GM12878 (cell line): ENCODE measurements around the gene MRPL16. TPM values are rescaled to one million over a fixed set of nuclear protein-coding genes. Genes with fewer than 3 reads are reported as not detected.

Experiments
- ATAC-seq: fragments of 200-7000 bp; cut with Tn5 transposase; 3 replicates; pipeline ENCODE4 v1.9.1; 2020; ENCODE audit warnings: mild to moderate bottlenecking, moderate library complexity
- BruUV-seq: library from RNA; stranded (reverse); fragments of 400-500 nt; replicated peaks from 2 replicates; lab custom pipeline; 2021; lab: Mats Ljungman, UMichigan
- CTCF ChIA-PET: fragments of 300-600 bp; sonication (Branson Sonifier 250); formaldehyde crosslinking; extraction: SDS; loops from one replicate; lab custom pipeline; 2021; ENCODE audit warnings: inconsistent platforms; lab: Yijun Ruan, JAX
- POLR2A ChIA-PET: fragments of 350-600 bp; formaldehyde crosslinking; extraction: SDS; loops from one replicate; lab custom pipeline; 2021; ENCODE audit warnings: inconsistent platforms; lab: Charles Lee
- RAD21 ChIA-PET: fragments of 300-600 bp; sonication (Branson Sonifier 250); formaldehyde crosslinking; loops from one replicate; lab custom pipeline; 2023; ENCODE audit warnings: antibody characterized with exemption; ENCODE audit not compliant: unreplicated experiment; lab: Charles Lee
- SMC1A ChIA-PET: fragments of 300-600 bp; sonication (Branson Sonifier 250); formaldehyde crosslinking; loops from one replicate; lab custom pipeline; 2023; ENCODE audit not compliant: unreplicated experiment, uncharacterized antibody; lab: Charles Lee
- DNase-seq: peaks from one replicate; pipeline ENCODE4 v3.0.0-alpha.2; 2011; ENCODE audit warnings: low read depth, low spot score
- FAIRE-seq: peaks from 3 replicates; lab custom pipeline; 2011; peaks lifted over from hg19 to GRCh38; lab: Jason Lieb, UNC
- H2AFZ ChIP-seq: 2 replicates; pipeline ENCODE4 v1.6.0; 2011; ENCODE audit warnings: low read depth, low read length, control low read depth; ENCODE audit not compliant: control insufficient read depth
- H3K27ac ChIP-seq: 2 replicates; pipeline ENCODE4 v1.5.1; 2011; ENCODE audit warnings: control low read depth; ENCODE audit not compliant: control insufficient read depth, insufficient read depth
- H3K27me3 ChIP-seq, 2 experiments: replicated peaks in 1 of 2; 2 replicates each; pipeline versions ENCODE4 v1.6.0 to v1.6.1; 2011; ENCODE audit warnings: low read length in 1 of 2; ENCODE audit not compliant: control insufficient read depth in 2 of 2, insufficient read depth in 2 of 2
- H3K36me3 ChIP-seq, 2 experiments: 2 replicates each; pipeline ENCODE4 v1.5.1; 2011; ENCODE audit warnings: low read length in 1 of 2; ENCODE audit not compliant: control insufficient read depth in 2 of 2, insufficient read depth in 2 of 2
- H3K4me1 ChIP-seq: 2 replicates; pipeline ENCODE4 v1.6.1; 2011; ENCODE audit warnings: mild to moderate bottlenecking, low read length, moderate library complexity, mixed read lengths; ENCODE audit not compliant: control insufficient read depth, insufficient read depth
- H3K4me2 ChIP-seq: 2 replicates; pipeline ENCODE4 v1.6.0; 2011; ENCODE audit warnings: control low read depth; ENCODE audit not compliant: control insufficient read depth, insufficient read depth
- H3K4me3 ChIP-seq: fragments of 200-600 bp; sonication (generic); 2 replicates; pipeline ENCODE4 v1.5.1; 2016
- H3K79me2 ChIP-seq: 2 replicates; pipeline ENCODE4 v1.6.0; 2011; ENCODE audit warnings: low read length; ENCODE audit not compliant: control insufficient read depth, insufficient read depth
- H3K9ac ChIP-seq: 2 replicates; pipeline ENCODE4 v1.8.0; 2011; ENCODE audit warnings: low read length, control low read depth, mixed read lengths; ENCODE audit not compliant: control insufficient read depth, insufficient read depth
- H3K9me3 ChIP-seq: replicated peaks from 3 replicates; pipeline ENCODE4 v1.5.1; 2011; ENCODE audit warnings: mild to moderate bottlenecking, low read length; ENCODE audit not compliant: control insufficient read depth, insufficient read depth
- H4K20me1 ChIP-seq: 2 replicates; pipeline ENCODE4 v1.6.0; 2011; ENCODE audit not compliant: control insufficient read depth, insufficient read depth
- ATF7 ChIP-seq: fragments of 450-650 bp; IDR thresholded peaks from 2 replicates; pipeline ENCODE4 v1.6.1; 2016; ENCODE audit warnings: low read depth, mild to moderate bottlenecking
- CBFB ChIP-seq: IDR thresholded peaks from 2 replicates; pipeline ENCODE4 v1.6.1; 2016; ENCODE audit warnings: antibody characterized with exemption, low read depth
- CEBPB ChIP-seq, 2 experiments: fragments of 150-350 bp in 1 of 2; IDR thresholded peaks; 2 replicates each; pipeline ENCODE4 v1.6.1; 2012 to 2014; ENCODE audit warnings: low read depth in 2 of 2, low read length in 2 of 2, borderline replicate concordance in 1 of 2, inconsistent platforms in 1 of 2
- CHD2 ChIP-seq: IDR thresholded peaks from 2 replicates; pipeline ENCODE4 v1.6.1; 2011; ENCODE audit warnings: low read depth, low read length, improper control_type of control experiment, borderline replicate concordance
- ELK1 ChIP-seq: IDR thresholded peaks from 2 replicates; pipeline ENCODE4 v1.6.1; 2012; ENCODE audit warnings: low read depth, low read length, improper control_type of control experiment
- IKZF1 ChIP-seq: fragments of 450-650 bp; conservative IDR thresholded peaks from 2 replicates; pipeline ENCODE4 v1.6.1; 2017; ENCODE audit warnings: antibody characterized with exemption, mild to moderate bottlenecking
- KLF5 ChIP-seq: fragments of 450-650 bp; IDR thresholded peaks from 2 replicates; pipeline ENCODE4 v1.6.1; 2014; ENCODE audit warnings: mild to moderate bottlenecking; ENCODE audit not compliant: partially characterized antibody
- LARP7 ChIP-seq: fragments of 450-650 bp; IDR thresholded peaks from 2 replicates; pipeline ENCODE4 v1.6.1; 2017; ENCODE audit warnings: mild to moderate bottlenecking
- PAX5 ChIP-seq: IDR thresholded peaks from 2 replicates; pipeline ENCODE4 v1.6.1; 2011; ENCODE audit warnings: low read depth, low read length, borderline replicate concordance
- RBBP5 ChIP-seq: fragments of 200-600 bp; sonication (generic); conservative IDR thresholded peaks from 2 replicates; pipeline ENCODE4 v1.6.1; 2016
- TAF1 ChIP-seq: IDR thresholded peaks from 2 replicates; pipeline ENCODE4 v1.6.1; 2011; ENCODE audit warnings: mild to moderate bottlenecking, low read depth, low read length, borderline replicate concordance
- WGBS: methylation state at CpG from one replicate; pipeline ENCODE4 v1.1.6; 2016; ENCODE audit warnings: low lambda C conversion rate; ENCODE audit not compliant: insufficient replicate concordance, insufficient coverage; ENCODE audit errors: missing lambda C conversion rate; 5-methylcytosine and 5-hydroxymethylcytosine counted together
- in situ Hi-C: fragments of 300-500 bp; cut with MboI; formaldehyde crosslinking; loops from 9 replicates; pipeline ENCODE4 v1.14.3; 2018; ENCODE audit warnings: mixed read lengths
- intact Hi-C: fragments of 100-400 bp; cut with micrococcal nuclease; formaldehyde crosslinking; loops from one replicate; pipeline ENCODE4 v1.14.2; 2022; ENCODE audit not compliant: unreplicated experiment
- polyA plus RNA-seq, 11 experiments: library from polyadenylated mRNA; depleted of rRNA in 4 of 11; unstranded in 6 of 11; stranded (reverse) in 5 of 11; fragments of >200 nt; fragmentation: Nextera tagmentation in 4 of 11; fragmentation: Illumina TruSeq in 1 of 11; extraction: Ambion mirVana in 4 of 11; extraction: Trizol in 1 of 11; gene quantifications; 1 replicate in 1 of 11; 2 replicates in 10 of 11; pipeline versions ENCODE4 v1.2.1 to v1.2.3, GENCODE V29; 2011 to 2016; ENCODE audit warnings: inconsistent platforms in 2 of 11, missing spikeins in 2 of 11, low read depth in 1 of 11
- total RNA-seq, 4 experiments: library from RNA; depleted of rRNA in 3 of 4; stranded (reverse); fragments of >200 nt in 3 of 4; fragmentation: Illumina TruSeq in 1 of 4; extraction: Trizol in 1 of 4; gene quantifications; 2 replicates each; pipeline versions ENCODE4 v1.2.1 to v1.2.3, GENCODE V29; 2013 to 2021
- TF ChIP-seq, protein P1 (sequence below): IDR thresholded peaks from 2 replicates; pipeline ENCODE4 v1.6.1; 2012; ENCODE audit warnings: mild to moderate bottlenecking, low read depth, low read length
- TF ChIP-seq, protein P2 (sequence below): IDR thresholded peaks from 2 replicates; pipeline ENCODE4 v1.6.1; 2011; ENCODE audit warnings: mild to moderate bottlenecking, low read depth, low read length, moderate library complexity; ENCODE audit not compliant: insufficient replicate concordance
- TF ChIP-seq, protein P3 (sequence below): fragments of 450-650 bp; IDR thresholded peaks from 2 replicates; pipeline ENCODE4 v1.6.1; 2017; ENCODE audit warnings: mild to moderate bottlenecking, low read depth, inconsistent platforms; ENCODE audit not compliant: poor library complexity, severe bottlenecking

MRPL16 gene
- total and polyA plus RNA-seq, 10 of the 15 experiments (the other 5 are each of a cell fraction or from before 2014, with no cell fraction given) = 38.2 to 167 (median 106) TPM

DNA sequence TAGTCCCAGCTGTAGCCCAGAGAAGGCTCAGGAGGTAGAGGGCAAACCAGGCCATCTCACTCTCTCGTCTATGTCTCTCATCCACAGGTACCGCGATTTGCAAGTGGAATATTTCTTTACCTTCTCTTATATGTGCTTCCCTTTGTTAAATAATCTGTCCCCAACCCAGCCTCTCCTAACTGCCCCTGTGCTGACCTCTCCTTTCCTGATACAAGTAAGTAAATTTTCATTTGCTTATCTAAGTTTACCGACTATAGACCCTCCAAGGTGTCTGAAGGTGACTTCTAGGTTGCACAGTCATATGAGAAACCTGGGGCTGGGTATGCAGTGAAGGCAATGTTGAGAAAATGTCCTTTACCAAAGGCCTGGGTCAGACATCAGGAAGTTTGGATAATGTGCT, 34.8 kb upstream of the MRPL16 start, which contains the start of gene CBLIF (continued):
- TF ChIP-seq ELK1 = no peak
- TF ChIP-seq, protein P1, sequence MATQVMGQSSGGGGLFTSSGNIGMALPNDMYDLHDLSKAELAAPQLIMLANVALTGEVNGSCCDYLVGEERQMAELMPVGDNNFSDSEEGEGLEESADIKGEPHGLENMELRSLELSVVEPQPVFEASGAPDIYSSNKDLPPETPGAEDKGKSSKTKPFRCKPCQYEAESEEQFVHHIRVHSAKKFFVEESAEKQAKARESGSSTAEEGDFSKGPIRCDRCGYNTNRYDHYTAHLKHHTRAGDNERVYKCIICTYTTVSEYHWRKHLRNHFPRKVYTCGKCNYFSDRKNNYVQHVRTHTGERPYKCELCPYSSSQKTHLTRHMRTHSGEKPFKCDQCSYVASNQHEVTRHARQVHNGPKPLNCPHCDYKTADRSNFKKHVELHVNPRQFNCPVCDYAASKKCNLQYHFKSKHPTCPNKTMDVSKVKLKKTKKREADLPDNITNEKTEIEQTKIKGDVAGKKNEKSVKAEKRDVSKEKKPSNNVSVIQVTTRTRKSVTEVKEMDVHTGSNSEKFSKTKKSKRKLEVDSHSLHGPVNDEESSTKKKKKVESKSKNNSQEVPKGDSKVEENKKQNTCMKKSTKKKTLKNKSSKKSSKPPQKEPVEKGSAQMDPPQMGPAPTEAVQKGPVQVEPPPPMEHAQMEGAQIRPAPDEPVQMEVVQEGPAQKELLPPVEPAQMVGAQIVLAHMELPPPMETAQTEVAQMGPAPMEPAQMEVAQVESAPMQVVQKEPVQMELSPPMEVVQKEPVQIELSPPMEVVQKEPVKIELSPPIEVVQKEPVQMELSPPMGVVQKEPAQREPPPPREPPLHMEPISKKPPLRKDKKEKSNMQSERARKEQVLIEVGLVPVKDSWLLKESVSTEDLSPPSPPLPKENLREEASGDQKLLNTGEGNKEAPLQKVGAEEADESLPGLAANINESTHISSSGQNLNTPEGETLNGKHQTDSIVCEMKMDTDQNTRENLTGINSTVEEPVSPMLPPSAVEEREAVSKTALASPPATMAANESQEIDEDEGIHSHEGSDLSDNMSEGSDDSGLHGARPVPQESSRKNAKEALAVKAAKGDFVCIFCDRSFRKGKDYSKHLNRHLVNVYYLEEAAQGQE = no peak
- no peak for TF ChIP-seq CEBPB (IDR thresholded peaks at IDR 0.05; ENCODE audit: borderline replicate concordance in 1 of 2, low read depth in 2 of 2, low read length in 2 of 2)

DNA sequence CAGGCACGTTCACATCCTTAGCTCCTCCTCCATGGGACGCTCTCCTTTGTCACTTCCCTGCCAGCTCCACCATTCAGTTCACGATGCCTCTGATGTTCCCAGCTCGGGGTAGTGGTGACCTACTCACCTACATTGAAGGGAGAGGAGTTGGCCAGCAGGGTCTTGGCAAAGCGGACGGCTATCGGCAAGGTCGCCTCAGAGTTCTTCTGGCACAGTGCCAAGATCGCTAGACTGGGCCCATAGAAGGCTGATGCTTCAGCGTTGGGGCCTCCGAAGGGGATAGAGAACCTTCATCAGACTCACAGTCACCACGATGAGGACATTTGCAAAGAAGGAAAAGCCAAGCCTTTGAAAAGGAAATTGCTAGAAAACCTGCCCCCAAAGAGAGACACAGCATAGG, 31.7 kb upstream of the MRPL16 start:
- RAD21 ChIA-PET = no interaction called here
- no TSS peak for BruUV-seq
- TF ChIP-seq PAX5 = no peak
- no peak for TF ChIP-seq LARP7
- TF ChIP-seq RBBP5 = no peak
- TF ChIP-seq CBFB = no peak
- TF ChIP-seq ATF7 = no peak
- TF ChIP-seq IKZF1 = no peak
- no peak for TF ChIP-seq TAF1
- no peak for TF ChIP-seq KLF5
- TF ChIP-seq, protein P2, sequence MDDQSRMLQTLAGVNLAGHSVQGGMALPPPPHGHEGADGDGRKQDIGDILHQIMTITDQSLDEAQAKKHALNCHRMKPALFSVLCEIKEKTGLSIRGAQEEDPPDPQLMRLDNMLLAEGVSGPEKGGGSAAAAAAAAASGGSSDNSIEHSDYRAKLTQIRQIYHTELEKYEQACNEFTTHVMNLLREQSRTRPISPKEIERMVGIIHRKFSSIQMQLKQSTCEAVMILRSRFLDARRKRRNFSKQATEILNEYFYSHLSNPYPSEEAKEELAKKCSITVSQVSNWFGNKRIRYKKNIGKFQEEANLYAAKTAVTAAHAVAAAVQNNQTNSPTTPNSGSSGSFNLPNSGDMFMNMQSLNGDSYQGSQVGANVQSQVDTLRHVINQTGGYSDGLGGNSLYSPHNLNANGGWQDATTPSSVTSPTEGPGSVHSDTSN = no peak
- no peak for TF ChIP-seq CHD2
- TF ChIP-seq, protein P3, sequence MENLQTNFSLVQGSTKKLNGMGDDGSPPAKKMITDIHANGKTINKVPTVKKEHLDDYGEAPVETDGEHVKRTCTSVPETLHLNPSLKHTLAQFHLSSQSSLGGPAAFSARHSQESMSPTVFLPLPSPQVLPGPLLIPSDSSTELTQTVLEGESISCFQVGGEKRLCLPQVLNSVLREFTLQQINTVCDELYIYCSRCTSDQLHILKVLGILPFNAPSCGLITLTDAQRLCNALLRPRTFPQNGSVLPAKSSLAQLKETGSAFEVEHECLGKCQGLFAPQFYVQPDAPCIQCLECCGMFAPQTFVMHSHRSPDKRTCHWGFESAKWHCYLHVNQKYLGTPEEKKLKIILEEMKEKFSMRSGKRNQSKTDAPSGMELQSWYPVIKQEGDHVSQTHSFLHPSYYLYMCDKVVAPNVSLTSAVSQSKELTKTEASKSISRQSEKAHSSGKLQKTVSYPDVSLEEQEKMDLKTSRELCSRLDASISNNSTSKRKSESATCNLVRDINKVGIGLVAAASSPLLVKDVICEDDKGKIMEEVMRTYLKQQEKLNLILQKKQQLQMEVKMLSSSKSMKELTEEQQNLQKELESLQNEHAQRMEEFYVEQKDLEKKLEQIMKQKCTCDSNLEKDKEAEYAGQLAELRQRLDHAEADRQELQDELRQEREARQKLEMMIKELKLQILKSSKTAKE = no peak

More for the DNA sequence above, 31.7 kb upstream of the MRPL16 start:
- no peaks in the 10 kb centered on the region for H3K36me3 ChIP-seq
- no peak overlapping the region for H3K27ac ChIP-seq
- CTCF ChIA-PET = no interaction called here
- in situ Hi-C loops = no loop called here
- DNase-seq (no peak), ATAC-seq (no peak), FAIRE-seq (no peak)
- no peaks in the 10 kb centered on the region; a peak in 1 of 4 replicates for H3K27me3 ChIP-seq
- 49% methylated on average over 12 of the region's 12 CpGs for WGBS
- no peaks in the 10 kb centered on the region for H3K4me1 ChIP-seq
- SMC1A ChIA-PET = no interaction called here
- H3K4me3 ChIP-seq = no peak overlapping the region
- H3K9ac ChIP-seq = no peak overlapping the region
- intact Hi-C loops = no loop called here
- no peaks in the 10 kb centered on the region for H4K20me1 ChIP-seq
- no peak overlapping the region for H3K4me2 ChIP-seq
- no peak overlapping the region for H2AFZ ChIP-seq
- POLR2A ChIA-PET = no interaction called here
- no peaks in the 10 kb centered on the region for H3K9me3 ChIP-seq
- no peaks in the 10 kb centered on the region for H3K79me2 ChIP-seq
